Stomach (tissue), 9 donors: ENCODE results near the gene TNIP3. TPM values are rescaled to one million over a fixed set of nuclear protein-coding genes. Genes with fewer than 3 reads are reported as not detected.
"Not testable (repeated sequence)": the region's sequence is repeated elsewhere in the genome, so short reads cannot be mapped to it uniquely, and the experiment has no call there.

ENCODE experiments used
- DNase-seq, 2 donors: peaks; one replicate each; pipeline versions ENCODE4 v3.0.0 to v3.0.0-alpha.2; 2013 to 2019
- H3K27ac ChIP-seq, 5 donors: fragments of 200-600 bp in 4 of 5; sonication (generic) in 4 of 5; one replicate each; pipeline ENCODE4 v1.5.1; 2013 to 2019; ENCODE audit warnings: mild to moderate bottlenecking in 1 of 5, moderate library complexity in 1 of 5
- H3K27me3 ChIP-seq, 3 donors: fragments of 200-600 bp; sonication (generic); one replicate each; pipeline ENCODE4 v1.5.1; 2017 to 2019; ENCODE audit warnings: mixed run types in 1 of 3
- H3K36me3 ChIP-seq, 4 donors: fragments of 200-600 bp; sonication (generic); 1 replicate in 3 of 4; 2 replicates in 1 of 4; pipeline ENCODE4 v1.5.1; 2016 to 2019
- H3K4me1 ChIP-seq, 4 donors: fragments of 200-600 bp; sonication (generic); one replicate each; pipeline ENCODE4 v1.5.1; 2016 to 2019
- H3K4me3 ChIP-seq, 4 donors: fragments of 200-600 bp; sonication (generic) in 3 of 4; one replicate each; pipeline ENCODE4 v1.5.1; 2016 to 2019; ENCODE audit warnings: mild to moderate bottlenecking in 1 of 4
- H3K9me3 ChIP-seq, 4 donors: fragments of 200-600 bp; sonication (generic); one replicate each; pipeline ENCODE4 v1.5.1; 2016 to 2019
- CTCF ChIP-seq, 7 experiments: fragments of 450-650 bp in 4 of 7; fragments of 200-600 bp in 3 of 7; sonication (generic) in 3 of 7; IDR thresholded peaks; one replicate each; pipeline ENCODE4 v1.5.1; 2016 to 2019; ENCODE audit warnings: antibody characterized with exemption in 7 of 7, control low read depth in 2 of 7, mild to moderate bottlenecking in 1 of 7
- EP300 ChIP-seq: sonication (generic); formaldehyde crosslinking; IDR thresholded peaks from one replicate; pipeline ENCODE4 v1.6.1; 2017; ENCODE audit warnings: antibody characterized with exemption
- POLR2A ChIP-seq, 4 donors: fragments of 450-650 bp; IDR thresholded peaks; one replicate each; pipeline ENCODE4 v1.6.1; 2016; ENCODE audit warnings: antibody characterized with exemption in 4 of 4, control low read depth in 2 of 4, mild to moderate bottlenecking in 1 of 4, moderate library complexity in 1 of 4
- POLR2AphosphoS5 ChIP-seq, 3 donors: sonication (generic); formaldehyde crosslinking; IDR thresholded peaks; one replicate each; pipeline ENCODE4 v1.6.1; 2016; ENCODE audit warnings: antibody characterized with exemption in 3 of 3
- WGBS, 5 donors: extraction: QIAGEN DNeasy Blood & Tissue Kit in 3 of 5; methylation state at CpG; one replicate each; pipeline versions ENCODE4 v1.1.5 to v1.1.7; 2013 to 2018; 5-methylcytosine and 5-hydroxymethylcytosine counted together
- intact Hi-C: fragments of 100-400 bp; cut with DNase I; formaldehyde crosslinking; loops from one replicate; pipeline ENCODE4 v1.15.1; 2023; ENCODE audit warnings: low total_unique reads
- polyA plus RNA-seq, 3 donors: library from polyadenylated mRNA; stranded (reverse); fragments of 200-250 nt; gene quantifications; one replicate each; pipeline ENCODE4 v1.2.3, GENCODE V29; 2013
- total RNA-seq, 5 donors: library from RNA; depleted of rRNA; stranded (reverse); fragments of >200 nt; gene quantifications; one replicate each; pipeline versions ENCODE4 v1.1.0 to v1.2.3, GENCODE V29; 2014 to 2016
- donor health status: healthy with polysubstance abuse.
- donor health status: Bipolar disorder and iron deficiency.
- donor health status: healthy.

TNIP3 gene
- total and polyA plus RNA-seq, 8 donors, result 0.12 to 5.1 (median 0.74) TPM; not detected in 2

GRCh38 chr4:121177246-121178137, 13.4 kb upstream of the TNIP3 start:
- Histone ChIP-seq H3K4me1 (peaks cover 0 to 5% (median 0%) of the 10 kb centered on the region in 4 donors), H3K27ac (no peak overlapping the region)
- WGBS, 5 donors, result 27 to 54% (median 32%) methylated on average over 3 of the region's 3 CpGs

GRCh38 chr4:121176082-121176934, 12.2 kb upstream of the TNIP3 start:
- WGBS, 5 donors, result 58 to 71% (median 63%) methylated on average over 3 of the region's 3 CpGs
- DNase-seq, result no peak
- Histone ChIP-seq H3K9me3 (no peaks in the 10 kb centered on the region), H3K36me3 (no peaks in the 10 kb centered on the region), H3K4me3 (no peak overlapping the region), H3K27ac (peak overlapping the region in 1 of 5 donors; percentile 5), H3K27me3 (no peaks in the 10 kb centered on the region), H3K4me1 (peaks cover 0 to 5% (median 0%) of the 10 kb centered on the region in 4 donors)
- TF ChIP-seq EP300 (no peak), POLR2A (IDR thresholded peaks at IDR 0.05) (no peak), POLR2AphosphoS5 (IDR thresholded peaks at IDR 0.05) (no peak), CTCF (IDR thresholded peaks at IDR 0.05) (no peak)
- intact Hi-C loops, result no loop called here

More at GRCh38 chr4:121177246-121178137, 13.4 kb upstream of the TNIP3 start:
- H3K36me3 ChIP-seq, result no peaks in the 10 kb centered on the region
- TF ChIP-seq POLR2AphosphoS5 (IDR thresholded peaks at IDR 0.05) (no peak), EP300 (no peak)
- no peak overlapping the region for H3K4me3 ChIP-seq
- no peaks in the 10 kb centered on the region for H3K27me3 ChIP-seq
- no peak for DNase-seq
- H3K9me3 ChIP-seq, result no peaks in the 10 kb centered on the region
- intact Hi-C loops, result no loop called here

- H3K4me3 ChIP-seq, DNase-seq, H3K27me3 ChIP-seq, H3K27ac ChIP-seq, H3K36me3 ChIP-seq, H3K4me1 ChIP-seq, intact Hi-C loops, H3K9me3 ChIP-seq: not testable (repeated sequence)
- 94 to 100% (median 96%) methylated on average over 3 of the region's 3 CpGs for WGBS, 5 donors
Measured at GRCh38 chr4:121171477-121171876, 7.4 kb upstream of the TNIP3 start.

- H3K36me3 ChIP-seq, result no peaks in the 10 kb centered on the region
- H3K4me1 ChIP-seq, result no peaks in the 10 kb centered on the region
- no peaks in the 10 kb centered on the region for H3K27me3 ChIP-seq
- H3K27ac ChIP-seq, result no peak overlapping the region
- TF ChIP-seq EP300 (no peak), CTCF (IDR thresholded peaks at IDR 0.05) (no peak), POLR2A (IDR thresholded peaks at IDR 0.05) (no peak), POLR2AphosphoS5 (IDR thresholded peaks at IDR 0.05) (no peak)
- no peak overlapping the region for H3K4me3 ChIP-seq
- 73 to 80% (median 77%) methylated on average over 6 of the region's 6 CpGs for WGBS, 5 donors
- no peak for DNase-seq
- no peaks in the 10 kb centered on the region for H3K9me3 ChIP-seq
- intact Hi-C loops, result no loop called here
Measured at GRCh38 chr4:121168446-121169281, 4.5 kb upstream of the TNIP3 start.

GRCh38 chr4:121166976-121167375, 2.9 kb upstream of the TNIP3 start:
- Histone ChIP-seq H3K4me1 (no peaks in the 10 kb centered on the region), H3K27me3 (no peaks in the 10 kb centered on the region), H3K36me3 (no peaks in the 10 kb centered on the region), H3K4me3 (no peak overlapping the region), H3K27ac (no peak overlapping the region), H3K9me3 (no peaks in the 10 kb centered on the region)
- intact Hi-C loops, result no loop called here
- TF ChIP-seq EP300, result no peak
- TF ChIP-seq CTCF (IDR thresholded peaks at IDR 0.05), result no peak
- no peak for TF ChIP-seq POLR2A (IDR thresholded peaks at IDR 0.05)
- no peak for TF ChIP-seq POLR2AphosphoS5 (IDR thresholded peaks at IDR 0.05)
- DNase-seq, result no peak
